GM12874 (cell line): Measurements from ENCODE around the gene DOK7.

ENCODE experiments used
- CTCF ChIP-seq: IDR thresholded peaks from 2 replicates; pipeline ENCODE4 v1.5.1; 2011; ENCODE audit warnings: low read depth, mild to moderate bottlenecking, control low read depth, low read length, moderate library complexity; ENCODE audit not compliant: insufficient read depth

The DOK7 gene

GRCh38 chr4:3436048-3436797 is 26.9 kb upstream of the DOK7 start:
- no peak for TF ChIP-seq CTCF

- no peak for TF ChIP-seq CTCF
Measured at GRCh38 chr4:3436798-3437581, 26.1 kb upstream of the DOK7 start.

GRCh38 chr4:3437582-3437936 is 25.5 kb upstream of the DOK7 start:
- no peak for TF ChIP-seq CTCF

- no peak for TF ChIP-seq CTCF
Measured at GRCh38 chr4:3437998-3438846, 24.9 kb upstream of the DOK7 start.

- TF ChIP-seq CTCF, result no peak
Measured at GRCh38 chr4:3438847-3439180, 24.3 kb upstream of the DOK7 start.

GRCh38 chr4:3439391-3439790 is 23.7 kb upstream of the DOK7 start:
- TF ChIP-seq CTCF, result no peak

GRCh38 chr4:3440011-3440410 is 23.1 kb upstream of the DOK7 start:
- no peak for TF ChIP-seq CTCF
